Measurements from ENCODE around the gene PTPN14. TPM values are rescaled to one million over a fixed set of nuclear protein-coding genes. Genes with fewer than 3 reads are reported as not detected.

The PTPN14 gene
- total RNA-seq, 1 experiment from 2014 or later = 76.4 TPM

- Histone ChIP-seq H3K56ac (ENCODE audit: insufficient read length, low read depth, low read length) (no peak overlapping the region), H4K8ac (replicated peaks; ENCODE audit: insufficient read length, low read depth, low read length) (no peak overlapping the region), H2BK12ac (ENCODE audit: insufficient read length, low read depth, low read length) (no peak overlapping the region), H2AK5ac (ENCODE audit: insufficient read length, low read length) (no peak overlapping the region), H3T11ph (ENCODE audit: low read length) (no peak overlapping the region), H2BK120ac (ENCODE audit: low read depth, low read length, poor library complexity, severe bottlenecking) (no peak overlapping the region), H3K9ac (ENCODE audit: extremely low read depth, insufficient read length, low read length) (no peak overlapping the region), H4K5ac (ENCODE audit: insufficient read length, low read depth, low read length) (no peak overlapping the region), H3K4me1 (ENCODE audit: insufficient read depth, low read length) (peaks cover 7% of the 10 kb centered on the region; the same call in 1 of the 2 replicates), H3K23me2 (ENCODE audit: insufficient read length, low read depth, low read length, poor library complexity, severe bottlenecking) (no peaks in the 10 kb centered on the region), H2BK20ac (ENCODE audit: low read depth, low read length, poor library complexity, severe bottlenecking) (no peak overlapping the region), H3K23ac (ENCODE audit: insufficient read length, low read depth, low read length) (no peak overlapping the region), H4K20me1 (ENCODE audit: control insufficient read depth, insufficient read depth, insufficient read length) (no peaks in the 10 kb centered on the region), H3K14ac (ENCODE audit: insufficient read depth, low read length) (no peak overlapping the region), H2BK5ac (ENCODE audit: insufficient read length, low read length) (no peak overlapping the region), H3K4ac (ENCODE audit: low read depth, low read length) (no peak overlapping the region), H2AFZ (ENCODE audit: low read length) (no peak overlapping the region), H3K18ac (ENCODE audit: insufficient read length, low read depth, low read length) (no peak overlapping the region), H4K91ac (ENCODE audit: insufficient read length, low read depth, low read length) (no peak overlapping the region), H3K79me1 (ENCODE audit: insufficient read depth, low read depth, low read length, poor library complexity, severe bottlenecking) (no peaks in the 10 kb centered on the region), H3K79me2 (ENCODE audit: insufficient read depth, low read length) (no peaks in the 10 kb centered on the region), H3K9me3 (ENCODE audit: control insufficient read depth, low read depth, low read length) (no peaks in the 10 kb centered on the region), H2BK15ac (ENCODE audit: low read depth, low read length) (no peak overlapping the region), H3K4me2 (ENCODE audit: insufficient read depth, insufficient read length, low read length) (no peak overlapping the region), H3K27me3 (ENCODE audit: insufficient read depth, low read length) (peaks cover 9% of the 10 kb centered on the region; the same call in 1 of the 2 replicates), H3K27ac (ENCODE audit: insufficient read length, low read depth, low read length) (no peak overlapping the region)
- Mint-ChIP-seq H3K27ac (no peak overlapping the region), H3K9me3 (no peaks in the 10 kb centered on the region; a peak in 1 of 5 replicates), H3K27me3 (ENCODE audit: low read depth) (peaks cover 33% of the 10 kb centered on the region), H3K4me3 (no peak overlapping the region), H3K4me1 (peaks cover 35 to 36% of the 10 kb centered on the region in 2 experiments), H3K36me3 (ENCODE audit: insufficient read depth in 1 of 3, low read depth in 3 of 3) (peaks cover 0 to 3% (median 0%) of the 10 kb centered on the region in 3 experiments; a peak in 1 of 7 replicates)
- WGBS (ENCODE audit: extremely low coverage, insufficient read length, low lambda C conversion rate) = no CpG with 5 or more reads among the region's 5 CpGs
- no peak for DNase-seq
- no peak for TF ChIP-seq CTCF (conservative IDR thresholded peaks at IDR 0.05)
These were observed 229.5 kb downstream of the PTPN14 start for GRCh38 chr1:214321705-214322453.
